Sigmoid colon (tissue), 4 donors: ENCODE results near the gene KRT81.

ENCODE experiments used
- CTCF ChIP-seq, 4 experiments: fragments of 450-650 bp in 3 of 4; fragments of 200-600 bp in 1 of 4; IDR thresholded peaks; one replicate each; pipeline ENCODE4 v1.5.1; 2016 to 2019; ENCODE audit warnings: antibody characterized with exemption in 4 of 4, mild to moderate bottlenecking in 3 of 4, moderate library complexity in 2 of 4
- EP300 ChIP-seq, 4 donors: sonication (generic); formaldehyde crosslinking; IDR thresholded peaks; one replicate each; pipeline ENCODE4 v1.6.1; 2017; ENCODE audit warnings: antibody characterized with exemption in 4 of 4
- POLR2A ChIP-seq, 2 donors: fragments of 450-650 bp; IDR thresholded peaks; one replicate each; pipeline ENCODE4 v1.6.1; 2016; ENCODE audit warnings: antibody characterized with exemption in 2 of 2, mild to moderate bottlenecking in 2 of 2, moderate library complexity in 2 of 2
- POLR2AphosphoS5 ChIP-seq, 4 donors: sonication (generic); formaldehyde crosslinking; IDR thresholded peaks; one replicate each; pipeline ENCODE4 v1.6.1; 2017; ENCODE audit warnings: antibody characterized with exemption in 4 of 4

- TF ChIP-seq POLR2AphosphoS5 (IDR thresholded peaks at IDR 0.05) (no peak), CTCF (IDR thresholded peaks at IDR 0.05) (no peak), POLR2A (IDR thresholded peaks at IDR 0.05) (no peak), EP300 (IDR thresholded peaks at IDR 0.05) (no peak)
Measured at GRCh38 chr12:52336641-52337040, 45.3 kb upstream of the KRT81 start.
